MM.1S (cell line): ENCODE data around the gene ARL6IP6.

Source experiments
- EZH2 ChIP-seq: fragments of 300-600 bp; sonication (generic); optimal IDR thresholded peaks from 2 replicates; pipeline ENCODE3; 2017; ENCODE audit warnings: low read depth, mild to moderate bottlenecking, antibody characterized with exemption, low read length, mixed read lengths
- TF ChIP-seq, protein P1 (sequence below): fragments of 300-600 bp; sonication (generic); IDR thresholded peaks from 2 replicates; pipeline ENCODE4 v1.5.1; 2016; ENCODE audit warnings: antibody characterized with exemption, low read length, mixed read lengths

DNA sequence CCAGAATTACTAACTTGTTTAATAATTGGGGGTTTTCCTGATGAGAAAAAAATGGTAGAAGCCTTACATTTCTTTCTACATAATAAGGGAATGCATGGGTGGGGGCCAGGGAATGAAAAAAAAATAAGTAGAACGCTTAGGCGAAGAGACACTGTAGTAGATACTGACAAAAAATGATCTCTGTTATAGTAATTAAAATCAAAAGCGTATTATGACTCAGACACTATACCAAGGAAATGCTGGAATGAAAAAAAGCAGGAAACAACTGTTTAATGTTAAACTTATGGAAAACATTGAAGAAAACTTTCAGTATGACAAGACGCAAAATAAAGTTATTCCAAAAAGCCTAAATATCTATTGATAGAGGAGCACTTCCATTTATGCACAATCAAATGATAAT lies 44.1 kb upstream of the ARL6IP6 start:
- no peak for TF ChIP-seq EZH2
- TF ChIP-seq, protein P1, sequence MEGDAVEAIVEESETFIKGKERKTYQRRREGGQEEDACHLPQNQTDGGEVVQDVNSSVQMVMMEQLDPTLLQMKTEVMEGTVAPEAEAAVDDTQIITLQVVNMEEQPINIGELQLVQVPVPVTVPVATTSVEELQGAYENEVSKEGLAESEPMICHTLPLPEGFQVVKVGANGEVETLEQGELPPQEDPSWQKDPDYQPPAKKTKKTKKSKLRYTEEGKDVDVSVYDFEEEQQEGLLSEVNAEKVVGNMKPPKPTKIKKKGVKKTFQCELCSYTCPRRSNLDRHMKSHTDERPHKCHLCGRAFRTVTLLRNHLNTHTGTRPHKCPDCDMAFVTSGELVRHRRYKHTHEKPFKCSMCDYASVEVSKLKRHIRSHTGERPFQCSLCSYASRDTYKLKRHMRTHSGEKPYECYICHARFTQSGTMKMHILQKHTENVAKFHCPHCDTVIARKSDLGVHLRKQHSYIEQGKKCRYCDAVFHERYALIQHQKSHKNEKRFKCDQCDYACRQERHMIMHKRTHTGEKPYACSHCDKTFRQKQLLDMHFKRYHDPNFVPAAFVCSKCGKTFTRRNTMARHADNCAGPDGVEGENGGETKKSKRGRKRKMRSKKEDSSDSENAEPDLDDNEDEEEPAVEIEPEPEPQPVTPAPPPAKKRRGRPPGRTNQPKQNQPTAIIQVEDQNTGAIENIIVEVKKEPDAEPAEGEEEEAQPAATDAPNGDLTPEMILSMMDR = no peak
